C4-2B (cell line): ENCODE measurements around the gene CDT1.

Experiments used
- CTCF ChIP-seq: fragments of 450-650 bp; conservative IDR thresholded peaks from 2 replicates; pipeline ENCODE4 v1.5.1; 2017; ENCODE audit warnings: mild to moderate bottlenecking
- ZFX ChIP-seq: fragments of 450-650 bp; IDR thresholded peaks from 2 replicates; pipeline ENCODE4 v1.6.1; 2017

GRCh38 chr16:88853325-88853941, 49.8 kb downstream of the CDT1 start:
- TF ChIP-seq CTCF (no peak), ZFX (no peak)
